Astrocyte of the cerebellum (primary cell): ENCODE measurements around the gene GPR152.
"Not testable (repeated sequence)": the region's sequence is repeated elsewhere in the genome, so short reads cannot be mapped to it uniquely, and the experiment has no call there.

ENCODE experiments used
- DNase-seq: peaks from one replicate; pipeline ENCODE4 v3.0.0-alpha.2; 2011; ENCODE audit warnings: low read depth
- H3K4me3 ChIP-seq: 2 replicates; pipeline ENCODE4 v1.5.1; 2011; ENCODE audit warnings: mild to moderate bottlenecking, low read depth, low read length, moderate library complexity
- in situ Hi-C: cut with HindIII; loops from 2 replicates; pipeline ENCODE4 v1.10.0; 2017; ENCODE audit warnings: low sequenced_read_pairs
- TF ChIP-seq, protein P1 (sequence below): IDR thresholded peaks from 2 replicates; pipeline ENCODE4 v1.5.1; 2012; ENCODE audit warnings: low read length, low read depth, moderate library complexity, mild to moderate bottlenecking; ENCODE audit errors: missing control alignments

Gene GPR152

DNA sequence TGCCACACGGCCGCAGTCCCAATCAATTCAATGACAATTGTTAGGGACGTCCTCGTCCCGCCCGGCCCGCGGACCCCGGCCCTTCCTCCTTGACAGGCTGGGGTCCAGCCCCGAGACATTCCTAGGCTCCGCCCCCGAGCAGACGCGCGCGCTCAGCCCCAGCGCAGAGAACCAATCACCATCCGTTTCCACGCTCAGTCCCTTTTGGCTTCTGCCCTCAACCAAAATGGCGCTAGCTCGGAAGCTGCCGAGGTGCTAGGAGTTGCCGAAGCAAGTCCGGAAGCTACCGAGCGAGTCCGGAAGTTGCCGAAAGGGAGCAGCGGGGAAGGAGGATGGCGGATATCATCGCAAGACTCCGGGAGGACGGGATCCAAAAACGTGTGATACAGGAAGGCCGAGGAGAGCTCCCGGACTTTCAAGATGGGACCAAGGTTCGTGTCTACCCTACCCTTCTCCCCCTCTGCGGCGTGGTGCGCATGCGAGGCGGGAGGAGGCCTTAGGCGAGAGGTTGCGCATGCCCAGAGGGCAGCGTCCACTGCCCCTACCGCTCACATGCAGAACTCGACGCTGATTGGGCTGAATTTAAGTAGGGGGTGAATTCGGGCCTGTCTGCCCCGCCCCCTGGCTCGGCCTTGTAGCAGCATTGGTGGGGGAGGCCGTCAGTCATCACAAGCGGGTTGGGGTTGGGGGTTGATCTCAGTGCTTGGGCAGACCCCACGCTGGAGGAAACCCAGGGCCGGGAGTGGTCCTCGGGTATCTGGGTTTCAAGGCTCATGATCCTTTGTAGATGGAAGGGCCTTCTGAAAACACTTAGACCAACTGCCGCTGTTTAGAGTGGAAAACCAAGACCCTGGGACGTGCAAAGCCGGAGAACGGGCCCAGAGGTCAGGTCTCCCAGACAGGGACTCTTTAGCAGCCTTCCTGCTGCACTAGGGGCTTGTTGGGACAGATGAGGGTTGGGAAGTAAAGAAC, 30.6 kb upstream of the GPR152 start, which contains the start of gene AIP:
AIP (plus strand) TSS at position 200 of the 972 bp plus-strand sequence; CDS start at position 333, 133 bp downstream.
- in situ Hi-C loops, result no loop called here
- peak; percentile 96 for DNase-seq
- H3K4me3 ChIP-seq, result peak within 1 kb of the TSS; percentile 49
- TF ChIP-seq, protein P1, sequence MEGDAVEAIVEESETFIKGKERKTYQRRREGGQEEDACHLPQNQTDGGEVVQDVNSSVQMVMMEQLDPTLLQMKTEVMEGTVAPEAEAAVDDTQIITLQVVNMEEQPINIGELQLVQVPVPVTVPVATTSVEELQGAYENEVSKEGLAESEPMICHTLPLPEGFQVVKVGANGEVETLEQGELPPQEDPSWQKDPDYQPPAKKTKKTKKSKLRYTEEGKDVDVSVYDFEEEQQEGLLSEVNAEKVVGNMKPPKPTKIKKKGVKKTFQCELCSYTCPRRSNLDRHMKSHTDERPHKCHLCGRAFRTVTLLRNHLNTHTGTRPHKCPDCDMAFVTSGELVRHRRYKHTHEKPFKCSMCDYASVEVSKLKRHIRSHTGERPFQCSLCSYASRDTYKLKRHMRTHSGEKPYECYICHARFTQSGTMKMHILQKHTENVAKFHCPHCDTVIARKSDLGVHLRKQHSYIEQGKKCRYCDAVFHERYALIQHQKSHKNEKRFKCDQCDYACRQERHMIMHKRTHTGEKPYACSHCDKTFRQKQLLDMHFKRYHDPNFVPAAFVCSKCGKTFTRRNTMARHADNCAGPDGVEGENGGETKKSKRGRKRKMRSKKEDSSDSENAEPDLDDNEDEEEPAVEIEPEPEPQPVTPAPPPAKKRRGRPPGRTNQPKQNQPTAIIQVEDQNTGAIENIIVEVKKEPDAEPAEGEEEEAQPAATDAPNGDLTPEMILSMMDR, result peak; percentile 11

DNA sequence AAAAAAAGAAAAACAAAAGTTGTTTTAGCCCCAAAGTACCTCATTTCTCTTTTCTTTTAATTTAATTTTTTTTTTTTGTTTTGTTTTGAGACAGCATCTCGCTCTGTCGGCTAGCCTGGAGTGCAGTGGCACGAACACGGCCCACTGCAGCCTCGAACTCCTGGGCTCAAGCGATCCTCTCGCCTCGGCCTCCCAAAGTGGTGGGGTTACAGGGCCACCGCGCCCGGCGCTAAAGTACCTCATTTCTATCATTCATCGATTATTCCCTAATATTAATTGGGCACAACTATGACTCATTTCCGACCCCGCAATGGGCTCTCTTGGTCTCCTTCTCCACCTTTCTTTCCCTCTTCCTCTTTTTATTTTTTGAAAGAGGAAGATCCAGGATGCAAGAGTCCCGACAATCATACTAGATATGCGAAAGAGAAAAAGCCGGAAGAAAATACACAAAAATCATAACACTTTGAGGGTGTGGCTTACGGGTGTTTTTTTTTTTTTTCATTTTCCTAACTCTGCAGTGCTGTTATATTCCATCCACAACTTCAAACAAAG, 29.8 kb upstream of the GPR152 start:
- peak overlapping the region; percentile 49 for H3K4me3 ChIP-seq
- no peak for DNase-seq
- TF ChIP-seq, protein P1, result no peak
- in situ Hi-C loops, result no loop called here

DNA sequence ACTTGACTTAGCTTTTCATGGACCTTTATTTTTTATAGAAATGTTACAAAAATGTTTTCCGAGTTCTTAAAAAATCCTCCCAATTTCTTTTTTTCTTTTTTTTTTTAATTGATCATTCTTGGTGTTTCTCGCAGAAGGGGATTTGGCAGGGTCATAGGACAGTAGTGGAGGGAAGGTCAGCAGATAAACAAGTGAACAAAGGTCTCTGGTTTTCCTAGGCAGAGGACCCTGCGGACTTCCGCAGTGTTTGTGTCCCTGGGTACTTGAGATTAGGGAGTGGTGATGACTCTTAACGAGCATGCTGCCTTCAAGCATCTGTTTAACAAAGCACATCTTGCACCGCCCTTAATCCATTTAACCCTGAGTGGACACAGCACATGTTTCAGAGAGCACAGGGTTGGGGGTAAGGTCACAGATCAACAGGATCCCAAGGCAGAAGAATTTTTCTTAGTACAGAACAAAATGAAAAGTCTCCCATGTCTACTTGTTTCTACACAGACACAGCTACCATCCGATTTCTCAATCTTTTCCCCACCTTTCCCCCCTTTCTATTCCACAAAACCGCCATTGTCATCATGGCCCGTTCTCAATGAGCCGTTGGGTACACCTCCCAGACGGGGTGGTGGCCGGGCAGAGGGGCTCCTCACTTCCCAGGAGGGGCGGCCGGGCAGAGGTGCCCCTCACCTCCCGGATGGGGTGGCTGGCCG, 25.0 kb upstream of the GPR152 start:
- in situ Hi-C loops, DNase-seq, H3K4me3 ChIP-seq: not testable (repeated sequence)

DNA sequence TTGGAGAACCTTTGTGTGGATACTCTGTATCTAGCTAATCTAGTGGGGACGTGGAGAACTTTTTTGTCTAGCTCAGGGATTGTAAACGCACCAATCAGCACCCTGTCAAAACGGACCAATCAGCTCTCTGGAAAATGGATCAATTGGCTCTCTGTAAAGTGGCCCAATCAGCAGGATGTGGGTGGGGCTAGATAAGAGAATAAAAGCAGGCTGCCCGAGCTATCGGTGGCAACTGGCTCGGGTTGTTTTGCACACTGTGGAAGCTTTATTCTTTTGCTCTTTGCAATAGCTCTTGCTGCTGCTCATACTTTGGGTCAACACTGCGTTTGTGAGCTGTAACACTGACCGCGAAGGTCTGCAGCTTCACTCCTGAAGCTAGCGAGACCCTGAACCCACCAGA, 24.2 kb upstream of the GPR152 start:
- in situ Hi-C loops, H3K4me3 ChIP-seq, DNase-seq: not testable (repeated sequence)

DNA sequence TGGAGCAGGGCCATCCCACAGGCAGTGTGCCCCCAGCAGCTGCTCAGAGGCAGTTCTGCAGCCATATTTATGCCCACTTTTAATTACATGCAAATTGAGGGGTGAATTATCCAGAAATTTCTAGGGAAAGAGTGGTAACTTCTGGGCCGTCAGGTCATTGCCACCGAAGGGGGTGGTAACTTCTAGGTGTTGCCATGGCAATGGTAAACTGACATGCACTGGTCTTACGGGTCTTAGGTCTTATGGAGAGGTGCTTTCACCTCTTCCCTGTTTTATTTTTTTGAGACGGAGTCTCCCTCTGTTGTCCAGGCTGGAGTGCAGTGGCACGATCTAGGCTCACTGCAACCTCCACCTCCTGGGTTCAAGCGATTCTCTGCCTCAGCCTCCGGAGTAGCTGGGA, 20.4 kb upstream of the GPR152 start:
- in situ Hi-C loops, result no loop called here
- DNase-seq, result no peak
- H3K4me3 ChIP-seq, result no peak overlapping the region
- TF ChIP-seq, protein P1, result no peak

DNA sequence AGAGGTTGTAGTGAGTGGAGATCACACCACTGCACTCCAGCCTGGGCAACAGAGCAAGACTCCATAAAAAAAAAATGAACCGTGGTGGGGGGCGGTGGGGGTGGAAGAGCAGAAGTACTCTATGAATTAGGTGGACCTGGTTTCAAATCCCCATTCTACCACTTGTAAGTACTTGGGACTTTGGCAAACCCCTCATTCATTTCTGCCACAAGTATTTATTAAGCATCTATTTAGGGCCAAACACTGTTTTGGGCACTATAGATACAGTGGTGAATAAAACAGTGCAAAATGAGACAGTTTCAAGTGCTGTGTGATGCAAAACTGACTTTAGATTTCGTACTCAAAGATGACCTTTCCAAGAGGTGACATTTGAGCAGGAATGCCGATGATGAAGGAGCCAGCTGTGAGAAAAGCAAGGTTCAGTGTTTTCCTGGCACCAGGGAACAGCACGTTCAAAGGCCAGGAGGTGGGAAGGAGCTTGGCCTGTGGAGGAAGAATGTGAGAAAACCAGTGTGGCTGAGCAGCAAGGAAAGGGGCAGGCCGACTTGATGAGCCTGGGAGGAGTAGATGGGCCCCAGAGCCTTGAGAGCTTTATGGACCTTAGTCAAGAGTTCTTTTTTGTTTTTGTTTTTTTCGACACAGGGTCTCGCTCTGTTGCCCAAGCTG, 17.9 kb upstream of the GPR152 start:
- TF ChIP-seq, protein P1, result no peak
- in situ Hi-C loops, result no loop called here
- no peak overlapping the region for H3K4me3 ChIP-seq
- DNase-seq, result no peak

DNA sequence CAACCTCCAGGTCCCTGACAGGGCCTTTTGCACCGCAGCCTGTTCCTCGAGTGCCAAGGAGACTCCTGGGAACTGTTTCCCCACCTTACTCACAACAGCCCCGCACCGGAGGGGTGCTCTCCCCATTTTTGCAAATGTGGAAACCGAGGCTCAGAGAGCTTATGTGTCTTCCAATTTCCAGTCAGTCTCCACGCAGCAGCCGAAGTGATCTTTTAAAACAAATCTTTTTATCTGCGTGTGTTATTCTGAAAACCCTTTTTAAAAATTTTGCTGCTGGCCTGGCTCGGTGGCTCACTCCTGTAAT, 16.9 kb upstream of the GPR152 start:
- peak overlapping the region; percentile 82 for H3K4me3 ChIP-seq
- no peak for DNase-seq
- in situ Hi-C loops, result no loop called here
- TF ChIP-seq, protein P1, result no peak
